DOHH2 (cell line): Measurements from ENCODE around the gene SPDYE5.
"Not testable (repeated sequence)": the region's sequence is repeated elsewhere in the genome, so short reads cannot be mapped to it uniquely, and the experiment has no call there.

Source experiments
- H3F3A ChIP-seq: fragments of 200-600 bp; sonication (generic), shearing (Covaris generic); 2 replicates; pipeline ENCODE4 v1.6.0; 2016; ENCODE audit warnings: antibody characterized with exemption, mild to moderate bottlenecking; ENCODE audit not compliant: control insufficient read depth, insufficient read depth
- H3K27ac ChIP-seq: fragments of 200-600 bp; sonication (generic); 2 replicates; pipeline ENCODE4 v1.5.1; 2014; ENCODE audit warnings: low read depth, mild to moderate bottlenecking, low read length, moderate library complexity
- H3K27me3 ChIP-seq: fragments of 200-600 bp; sonication (generic); 2 replicates; pipeline ENCODE4 v1.6.1; 2014; ENCODE audit warnings: mild to moderate bottlenecking, low read length, mixed read lengths; ENCODE audit not compliant: control insufficient read depth
- H3K36me3 ChIP-seq: fragments of 200-600 bp; sonication (generic); 2 replicates; pipeline ENCODE4 v1.6.1; 2014; ENCODE audit warnings: mild to moderate bottlenecking, low read length, moderate library complexity, mixed read lengths; ENCODE audit not compliant: control insufficient read depth
- H3K4me1 ChIP-seq: fragments of 200-600 bp; sonication (generic); 2 replicates; pipeline ENCODE4 v1.6.1; 2014; ENCODE audit warnings: mild to moderate bottlenecking, low read length, mixed read lengths; ENCODE audit not compliant: control insufficient read depth
- H3K4me2 ChIP-seq: fragments of 200-600 bp; sonication (generic); 2 replicates; pipeline ENCODE4 v1.6.0; 2014; ENCODE audit warnings: mild to moderate bottlenecking, low read length, moderate library complexity
- H3K4me3 ChIP-seq: fragments of 200-600 bp; sonication (generic); 2 replicates; pipeline ENCODE4 v1.5.1; 2014; ENCODE audit warnings: mild to moderate bottlenecking, low read length, mixed read lengths
- H3K79me2 ChIP-seq: fragments of 200-600 bp; sonication (generic); 2 replicates; pipeline ENCODE4 v1.6.1; 2014; ENCODE audit warnings: mild to moderate bottlenecking, low read length, mixed read lengths; ENCODE audit not compliant: control insufficient read depth
- H3K9me2 ChIP-seq: fragments of 200-600 bp; sonication (generic); replicated peaks from 2 replicates; pipeline ENCODE4 v1.6.1; 2014; ENCODE audit warnings: mild to moderate bottlenecking, low read length, mixed read lengths; ENCODE audit not compliant: control insufficient read depth
- H3K9me3 ChIP-seq: fragments of 200-600 bp; sonication (generic); 2 replicates; pipeline ENCODE4 v1.6.1; 2014; ENCODE audit warnings: antibody characterized with exemption, low read length, mixed read lengths; ENCODE audit not compliant: control insufficient read depth, insufficient read depth
- H4K20me1 ChIP-seq: fragments of 200-600 bp; sonication (generic); 2 replicates; pipeline ENCODE4 v1.6.0; 2014; ENCODE audit warnings: low read depth, mild to moderate bottlenecking, antibody characterized with exemption, low read length, moderate library complexity; ENCODE audit not compliant: control insufficient read depth, insufficient read depth
- EZH2phosphoT487 ChIP-seq: fragments of 200-600 bp; sonication (generic); IDR thresholded peaks from 2 replicates; pipeline ENCODE4 v1.6.1; 2017; ENCODE audit warnings: borderline replicate concordance, mild to moderate bottlenecking, antibody characterized with exemption, low read length, moderate library complexity, mixed read lengths
- TF ChIP-seq, protein P1 (sequence below): fragments of 200-600 bp; sonication (generic); IDR thresholded peaks from one replicate; pipeline ENCODE4 v1.5.1; 2014; ENCODE audit warnings: antibody characterized with exemption, mild to moderate bottlenecking, low read depth, low read length; ENCODE audit not compliant: poor library complexity, severe bottlenecking

The SPDYE5 gene

DNA sequence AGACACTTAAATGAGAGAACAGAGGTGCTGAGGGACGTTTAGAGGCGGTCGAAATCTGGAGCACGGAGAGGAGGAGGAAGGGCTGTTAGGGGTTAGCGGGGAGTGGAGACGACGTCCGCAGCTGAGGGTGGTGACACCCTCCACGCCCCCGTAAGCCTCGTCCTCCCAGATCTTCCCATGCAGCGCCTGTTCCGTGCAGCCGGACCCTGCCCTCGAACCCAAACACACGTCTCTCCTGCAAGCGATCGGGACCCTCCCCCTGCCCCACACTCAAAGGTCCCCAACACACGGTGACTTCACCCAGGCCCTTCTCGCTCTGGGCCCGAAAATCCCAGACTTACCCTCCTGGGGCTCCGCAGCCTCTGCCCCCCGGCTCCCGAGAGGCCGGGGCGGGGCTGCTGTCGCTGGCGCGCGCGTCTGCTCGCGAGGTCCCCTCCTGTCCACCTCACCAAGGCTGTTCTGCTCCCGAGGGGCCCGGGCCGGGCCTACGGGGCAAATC, 35.2 kb downstream of the SPDYE5 start:
- H3K79me2 ChIP-seq, result peaks cover 56% of the 10 kb centered on the region
- not testable (repeated sequence) for H3K9me2 ChIP-seq, H3F3A ChIP-seq, H3K9me3 ChIP-seq, H4K20me1 ChIP-seq, H3K27me3 ChIP-seq
- peak overlapping the region; percentile 94 for H3K4me2 ChIP-seq
- peaks cover 20% of the 10 kb centered on the region for H3K4me1 ChIP-seq
- H3K27ac ChIP-seq, result peak overlapping the region; percentile 23; the same call in 1 of the 2 replicates
- peak overlapping the region; percentile 97 for H3K4me3 ChIP-seq
- peaks cover 52% of the 10 kb centered on the region for H3K36me3 ChIP-seq

DNA sequence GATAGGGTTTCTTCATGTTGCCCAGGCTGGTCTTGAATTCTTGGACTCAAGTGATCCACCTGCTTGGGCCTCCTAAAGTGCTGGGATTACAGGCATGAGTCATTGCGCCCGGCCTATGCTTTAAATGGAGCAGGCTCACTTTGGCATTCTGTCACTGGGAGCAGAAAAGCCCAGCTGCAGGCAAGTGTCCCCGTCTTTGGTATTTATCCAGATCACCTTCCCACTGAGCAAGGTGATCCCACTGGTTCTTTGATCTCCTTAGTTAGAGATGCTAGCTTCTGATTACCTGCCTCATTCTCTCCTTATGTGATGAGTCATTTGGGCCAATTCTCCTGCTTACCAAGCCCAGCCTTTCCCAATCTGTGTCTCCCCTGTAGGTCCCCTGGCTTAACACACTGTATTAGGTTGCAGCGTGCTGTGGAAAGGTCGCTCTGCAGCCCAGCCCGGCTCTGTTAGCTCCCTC, 39.3 kb downstream of the SPDYE5 start:
- Histone ChIP-seq H3K4me3 (no peak overlapping the region), H3K4me1 (peaks cover 23% of the 10 kb centered on the region), H3K27me3 (peaks cover 3% of the 10 kb centered on the region), H3K4me2 (no peak overlapping the region), H3K79me2 (peaks cover 20% of the 10 kb centered on the region), H3K27ac (no peak overlapping the region), H4K20me1 (peaks cover 5% of the 10 kb centered on the region), H3K9me2 (no peaks in the 10 kb centered on the region), H3K36me3 (peaks cover 12% of the 10 kb centered on the region), H3F3A (no peaks in the 10 kb centered on the region), H3K9me3 (no peaks in the 10 kb centered on the region)
- TF ChIP-seq, protein P1, sequence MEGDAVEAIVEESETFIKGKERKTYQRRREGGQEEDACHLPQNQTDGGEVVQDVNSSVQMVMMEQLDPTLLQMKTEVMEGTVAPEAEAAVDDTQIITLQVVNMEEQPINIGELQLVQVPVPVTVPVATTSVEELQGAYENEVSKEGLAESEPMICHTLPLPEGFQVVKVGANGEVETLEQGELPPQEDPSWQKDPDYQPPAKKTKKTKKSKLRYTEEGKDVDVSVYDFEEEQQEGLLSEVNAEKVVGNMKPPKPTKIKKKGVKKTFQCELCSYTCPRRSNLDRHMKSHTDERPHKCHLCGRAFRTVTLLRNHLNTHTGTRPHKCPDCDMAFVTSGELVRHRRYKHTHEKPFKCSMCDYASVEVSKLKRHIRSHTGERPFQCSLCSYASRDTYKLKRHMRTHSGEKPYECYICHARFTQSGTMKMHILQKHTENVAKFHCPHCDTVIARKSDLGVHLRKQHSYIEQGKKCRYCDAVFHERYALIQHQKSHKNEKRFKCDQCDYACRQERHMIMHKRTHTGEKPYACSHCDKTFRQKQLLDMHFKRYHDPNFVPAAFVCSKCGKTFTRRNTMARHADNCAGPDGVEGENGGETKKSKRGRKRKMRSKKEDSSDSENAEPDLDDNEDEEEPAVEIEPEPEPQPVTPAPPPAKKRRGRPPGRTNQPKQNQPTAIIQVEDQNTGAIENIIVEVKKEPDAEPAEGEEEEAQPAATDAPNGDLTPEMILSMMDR, result no peak
- no peak for TF ChIP-seq EZH2phosphoT487

DNA sequence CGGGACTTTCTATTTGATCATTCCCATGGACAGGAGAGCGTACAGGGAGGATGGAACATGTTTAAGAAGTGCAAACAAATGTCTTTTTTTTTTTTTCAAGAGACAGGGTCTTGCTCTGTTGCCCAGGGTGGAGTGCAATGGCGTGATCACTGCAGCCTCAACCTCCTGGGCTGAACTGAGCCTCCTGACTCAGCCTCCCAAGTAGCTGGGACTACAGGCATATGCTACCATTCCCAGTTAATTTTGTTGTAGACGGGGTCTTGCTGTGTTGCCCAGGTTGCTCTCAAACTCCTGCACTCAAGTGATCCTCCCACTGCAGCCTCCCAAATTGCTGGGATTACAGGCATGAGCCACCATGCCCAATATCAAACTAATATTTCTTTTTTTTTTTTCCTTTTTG, 40.5 kb downstream of the SPDYE5 start:
- Histone ChIP-seq H3K27me3 (peaks cover 3% of the 10 kb centered on the region), H3K27ac (no peak overlapping the region), H3K4me3 (no peak overlapping the region), H3K9me2 (no peaks in the 10 kb centered on the region), H4K20me1 (no peaks in the 10 kb centered on the region), H3F3A (no peaks in the 10 kb centered on the region), H3K9me3 (no peaks in the 10 kb centered on the region), H3K36me3 (peaks cover 2% of the 10 kb centered on the region; the same call in 1 of the 2 replicates), H3K4me2 (no peak overlapping the region), H3K79me2 (peaks cover 8% of the 10 kb centered on the region), H3K4me1 (peaks cover 18% of the 10 kb centered on the region)
- TF ChIP-seq, protein P1, result no peak
- TF ChIP-seq EZH2phosphoT487, result no peak

DNA sequence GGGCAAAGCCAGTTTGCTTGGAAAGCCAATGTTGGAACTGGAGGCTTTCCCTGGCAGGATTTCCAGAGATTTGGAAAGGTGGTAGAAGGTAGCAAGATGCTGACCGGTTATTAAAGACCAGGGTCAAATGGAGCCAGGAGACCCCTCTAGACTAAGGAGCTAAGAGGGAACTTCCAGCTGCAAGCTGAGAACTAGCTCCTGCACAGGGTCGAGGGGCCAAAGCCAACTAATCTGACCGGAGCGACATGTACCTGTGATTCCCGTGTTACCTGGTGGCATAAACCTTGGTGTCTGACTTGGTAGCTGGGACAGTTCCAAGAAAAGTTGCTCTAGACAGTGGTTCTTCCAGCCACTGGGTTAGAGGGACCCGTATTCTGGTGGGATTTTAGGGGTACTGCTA, 41.8 kb downstream of the SPDYE5 start:
- no peaks in the 10 kb centered on the region for H3K9me2 ChIP-seq
- H3K36me3 ChIP-seq, result no peaks in the 10 kb centered on the region
- peaks cover 11% of the 10 kb centered on the region for H3K4me1 ChIP-seq
- no peaks in the 10 kb centered on the region for H3F3A ChIP-seq
- H3K4me3 ChIP-seq, result no peak overlapping the region
- no peaks in the 10 kb centered on the region for H3K9me3 ChIP-seq
- no peak overlapping the region for H3K4me2 ChIP-seq
- no peaks in the 10 kb centered on the region for H3K79me2 ChIP-seq
- TF ChIP-seq, protein P1, result no peak
- no peak for TF ChIP-seq EZH2phosphoT487
- H4K20me1 ChIP-seq, result no peaks in the 10 kb centered on the region
- H3K27ac ChIP-seq, result no peak overlapping the region
- peaks cover 3% of the 10 kb centered on the region for H3K27me3 ChIP-seq
